NCI-H1105 (cell line): ENCODE measurements around the gene PHLPP1.

Source experiments
- DNase-seq: peaks from one replicate; lab custom pipeline; 2025; lab: John Stamatoyannopoulos, UW

The PHLPP1 gene

GRCh38 chr18:62942578-62942977 is 227.2 kb downstream of the PHLPP1 start:
- no peak for DNase-seq

GRCh38 chr18:62944454-62944853 is 229.1 kb downstream of the PHLPP1 start:
- DNase-seq, result no peak

GRCh38 chr18:62948788-62949187 is 233.4 kb downstream of the PHLPP1 start:
- DNase-seq, result no peak

DNA sequence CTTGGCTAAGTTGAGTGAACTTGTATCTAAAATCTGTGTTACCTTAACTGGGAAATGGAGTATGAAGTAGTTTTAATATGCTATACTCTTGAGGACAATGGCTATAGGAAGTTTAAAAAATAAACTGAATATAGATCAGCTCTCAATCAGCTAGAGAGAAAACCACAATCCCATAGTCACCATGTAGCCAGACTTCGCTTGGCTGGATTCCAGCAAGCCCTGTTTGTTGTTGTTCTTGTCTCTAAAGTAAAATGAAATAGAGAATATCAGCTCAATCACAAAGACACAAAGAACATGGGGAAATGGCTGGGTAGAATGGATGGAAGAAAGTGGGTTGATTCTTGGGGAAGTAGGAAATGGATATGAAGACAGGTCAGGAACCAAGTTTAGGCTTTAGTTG is 234.9 kb downstream of the PHLPP1 start:
- no peak for DNase-seq

DNA sequence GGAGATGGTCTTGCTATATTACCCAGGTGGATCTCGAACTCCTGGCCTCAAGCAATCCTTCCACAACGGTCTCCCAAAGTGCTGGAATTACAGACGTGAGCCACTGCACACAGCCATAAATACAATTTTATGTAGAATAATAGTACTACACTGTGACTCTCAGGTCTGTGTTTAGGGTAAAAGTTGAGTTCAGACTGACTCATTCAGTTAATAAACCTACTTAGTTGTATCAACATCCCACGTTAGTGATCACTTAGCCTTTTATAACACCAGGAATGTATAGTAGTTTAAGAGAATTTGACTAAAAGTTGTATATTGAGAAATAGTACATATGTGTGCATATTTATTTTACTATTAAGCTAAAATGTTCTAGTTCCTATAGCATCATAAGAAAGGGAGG is 237.5 kb downstream of the PHLPP1 start:
- DNase-seq, result no peak

- DNase-seq, result no peak
Observed at GRCh38 chr18:62953663-62954062, 238.3 kb downstream of the PHLPP1 start.

DNA sequence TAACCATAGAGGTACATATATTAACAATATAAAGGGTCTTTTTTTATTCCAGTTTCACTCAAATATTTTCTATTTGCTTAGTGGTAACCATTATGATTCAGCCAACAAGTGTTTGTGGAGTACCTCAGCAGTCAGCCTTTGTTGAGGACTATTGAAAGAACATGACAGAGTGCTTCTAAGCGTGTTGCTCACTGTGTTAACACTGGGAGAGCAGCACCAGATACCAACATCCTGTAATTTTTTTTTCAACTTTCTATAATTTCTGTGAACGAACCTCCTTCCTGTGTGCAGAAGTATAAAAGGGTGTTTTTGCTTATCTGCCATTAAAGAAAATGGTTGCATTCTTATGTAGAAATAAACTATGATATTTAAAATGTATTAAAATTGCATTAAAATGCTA is 239.0 kb downstream of the PHLPP1 start:
- DNase-seq, result no peak

DNA sequence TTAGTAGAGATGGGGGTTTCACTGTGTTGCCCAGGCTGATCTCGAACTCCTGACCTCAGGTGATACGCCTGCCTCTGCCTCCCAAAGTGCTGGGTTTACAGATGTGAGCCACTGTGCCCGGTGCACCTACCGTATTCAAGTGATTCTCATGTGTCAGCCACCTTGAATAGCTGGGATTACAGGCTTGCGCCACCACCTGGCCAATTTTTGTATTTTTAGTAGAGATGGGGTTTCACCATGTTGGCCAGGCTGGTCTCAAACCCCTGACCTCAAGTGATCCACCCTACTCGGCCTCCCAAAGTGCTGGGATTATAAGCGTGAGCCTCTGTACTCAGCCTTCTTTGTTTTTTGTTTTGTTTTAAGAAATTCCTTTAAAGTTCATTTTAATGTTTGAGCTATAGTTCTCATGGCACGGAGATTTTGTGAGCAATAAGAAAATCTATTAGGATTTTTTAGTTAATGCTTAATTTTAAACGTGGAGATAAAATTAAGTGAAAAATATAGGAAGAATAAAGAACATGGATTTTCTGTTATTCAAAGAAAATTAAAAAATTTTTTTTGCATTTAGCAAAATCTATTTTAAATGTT is 242.6 kb downstream of the PHLPP1 start:
- DNase-seq, result no peak

- DNase-seq, result no peak
Observed at GRCh38 chr18:62959481-62959880, 244.1 kb downstream of the PHLPP1 start.

DNA sequence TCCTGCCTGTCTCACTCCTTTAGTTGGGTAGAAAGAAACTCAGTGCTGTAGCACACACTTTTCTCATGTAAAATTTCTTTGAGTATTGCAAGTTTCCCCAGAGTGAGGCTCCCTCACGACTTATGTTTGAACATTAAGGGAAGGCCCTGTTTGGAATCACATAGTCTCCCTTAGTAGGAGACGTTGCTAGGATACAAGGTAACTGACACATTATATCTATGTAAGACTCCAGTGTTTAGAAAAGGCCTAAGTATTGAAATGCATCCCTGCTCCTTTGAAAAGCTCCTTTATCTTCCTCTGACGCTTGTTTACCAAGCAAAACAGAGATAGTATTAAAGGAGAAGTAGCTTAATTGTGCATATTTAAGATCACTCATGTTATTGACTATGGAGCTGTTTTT is 248.2 kb downstream of the PHLPP1 start:
- no peak for DNase-seq

- no peak for DNase-seq
Observed at GRCh38 chr18:62964432-62964831, 249.1 kb downstream of the PHLPP1 start.

DNA sequence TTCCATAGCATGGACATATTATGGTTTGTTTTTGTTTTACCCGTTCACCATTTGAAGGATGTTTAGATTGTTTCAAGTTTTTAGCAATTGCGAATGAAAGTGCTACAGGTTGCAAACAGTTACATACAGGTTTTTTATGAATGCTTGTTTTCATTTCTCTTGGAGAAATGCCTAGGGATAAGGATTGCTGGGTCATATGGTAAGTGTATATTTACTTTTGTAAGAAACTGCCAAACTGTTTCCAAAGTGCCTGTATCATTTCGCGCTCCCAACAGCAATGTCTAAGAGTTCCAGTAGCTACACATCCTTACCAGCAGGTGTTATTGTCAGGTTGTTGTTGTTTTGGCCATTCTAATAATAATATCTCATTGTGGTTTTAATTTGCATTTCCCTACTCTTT is 251.7 kb downstream of the PHLPP1 start:
- DNase-seq, result no peak

- no peak for DNase-seq
Observed at GRCh38 chr18:62973689-62974088, 258.3 kb downstream of the PHLPP1 start.

GRCh38 chr18:62974388-62974787 is 259.0 kb downstream of the PHLPP1 start:
- DNase-seq, result no peak

GRCh38 chr18:62974928-62975675 is 259.8 kb downstream of the PHLPP1 start:
- no peak for DNase-seq

DNA sequence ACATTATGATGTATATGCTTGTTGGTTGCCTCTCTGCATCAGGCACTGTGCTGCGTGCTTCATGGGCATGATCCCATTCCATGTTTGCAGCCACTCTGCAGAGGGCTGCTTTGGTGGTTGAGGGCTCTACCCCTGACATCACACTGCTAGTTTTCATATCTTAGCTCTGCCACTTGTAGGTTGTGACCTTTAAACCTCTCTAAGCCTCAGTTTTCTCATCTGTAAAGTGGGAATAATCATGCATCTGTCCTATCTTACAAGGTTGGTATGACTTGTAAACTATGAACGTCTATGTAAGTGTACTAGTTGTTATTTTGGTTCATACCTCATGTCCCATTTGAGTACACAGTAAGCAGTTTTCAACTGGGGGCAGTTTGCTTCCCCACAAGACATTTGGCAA is 260.4 kb downstream of the PHLPP1 start:
- DNase-seq, result no peak

GRCh38 chr18:62976227-62976626 is 260.9 kb downstream of the PHLPP1 start:
- no peak for DNase-seq

DNA sequence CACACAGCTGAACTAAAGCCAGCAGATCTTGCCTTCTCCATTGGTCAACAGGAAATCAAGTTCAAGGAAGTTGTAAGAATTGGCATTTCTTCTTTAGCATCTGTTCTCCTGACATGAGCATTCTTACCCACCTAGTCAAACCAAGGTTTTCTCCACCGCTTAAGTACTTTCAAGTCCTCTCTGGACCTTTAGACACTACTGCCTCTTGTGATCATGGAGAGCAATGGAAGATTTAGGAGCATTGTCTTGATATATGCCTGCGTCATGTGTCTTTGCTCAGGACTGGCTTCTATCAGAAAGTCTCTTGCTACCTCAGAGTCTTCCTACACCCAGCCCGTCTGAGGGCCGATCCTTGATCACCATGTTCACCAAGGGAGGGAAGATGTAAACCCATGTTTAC is 262.2 kb downstream of the PHLPP1 start:
- no peak for DNase-seq

- no peak for DNase-seq
Observed at GRCh38 chr18:62978251-62979049, 263.1 kb downstream of the PHLPP1 start.

DNA sequence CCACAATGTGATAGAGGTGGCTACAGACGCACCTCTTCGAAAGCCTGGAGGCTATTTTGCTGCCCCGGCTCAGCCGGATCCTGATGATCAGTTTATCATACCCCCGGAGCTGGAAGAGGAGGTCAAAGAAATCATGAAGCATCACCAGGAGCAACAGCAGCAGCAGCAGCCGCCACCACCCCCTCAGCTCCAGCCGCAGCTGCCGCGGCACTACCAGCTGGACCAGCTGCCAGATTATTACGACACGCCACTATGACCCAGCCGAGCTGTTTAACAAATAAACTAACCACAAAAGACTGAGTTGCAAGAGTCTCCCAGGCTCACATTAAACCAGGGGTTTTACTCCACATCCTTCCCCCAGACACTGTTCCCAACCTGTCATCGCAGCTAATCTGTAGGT is 263.8 kb downstream of the PHLPP1 start:
- DNase-seq, result peak; percentile 86

DNA sequence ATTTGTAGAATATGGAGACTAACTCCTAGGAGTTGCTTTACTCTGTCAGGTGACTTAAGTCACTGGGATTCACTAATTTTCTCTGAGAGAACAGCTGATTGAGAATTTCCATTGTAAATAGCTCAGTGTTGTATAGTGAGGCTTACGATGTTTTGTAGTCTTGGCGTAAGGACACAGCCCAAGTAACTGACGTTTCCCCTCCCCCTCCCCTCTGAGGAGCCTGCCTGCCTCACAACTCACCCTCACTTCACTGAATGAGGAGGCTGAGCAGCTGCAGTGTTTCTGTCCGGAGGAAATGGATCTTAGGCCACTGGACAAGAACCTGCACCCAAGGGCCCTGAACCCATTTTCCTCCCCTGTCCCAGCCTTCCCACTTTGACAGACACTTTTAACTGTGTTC is 264.6 kb downstream of the PHLPP1 start:
- DNase-seq, result no peak

GRCh38 chr18:62981566-62981965 is 266.2 kb downstream of the PHLPP1 start:
- DNase-seq, result no peak

- DNase-seq, result peak; percentile 49
Observed at GRCh38 chr18:62982600-62983251, 267.4 kb downstream of the PHLPP1 start.
